ENCODE results near the gene FAM229A.

FAM229A gene

DNA sequence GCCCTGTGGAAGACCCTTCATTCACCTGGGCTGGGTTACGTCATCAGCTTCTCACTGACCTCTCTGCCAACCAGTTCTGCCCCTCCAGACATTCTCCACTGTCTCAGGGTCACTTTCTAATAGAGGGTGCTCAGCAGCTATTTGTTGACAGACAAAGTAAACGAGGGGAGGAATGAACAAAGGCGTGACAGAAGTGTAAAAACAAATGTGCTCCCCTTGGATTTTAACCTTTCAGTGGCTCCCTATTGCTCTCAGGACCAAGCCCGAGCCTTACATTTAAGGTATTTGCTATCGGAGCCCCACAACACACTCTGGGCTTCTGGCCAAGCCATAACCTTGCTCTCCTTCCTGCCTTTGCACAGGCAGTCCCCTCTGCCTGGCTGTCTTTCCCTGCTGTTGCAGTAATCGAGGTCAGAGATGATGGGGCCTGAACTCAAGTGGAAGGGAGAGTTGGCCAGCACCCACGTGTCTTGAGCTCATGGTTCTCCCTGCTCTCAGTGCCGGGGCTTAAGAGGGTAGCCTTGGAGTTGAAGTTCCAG, 16.9 kb downstream of the FAM229A start:
- no peak for DNase-seq

GRCh38 chr1:32342704-32343103, 19.6 kb downstream of the FAM229A start:
- no peak for DNase-seq

DNA sequence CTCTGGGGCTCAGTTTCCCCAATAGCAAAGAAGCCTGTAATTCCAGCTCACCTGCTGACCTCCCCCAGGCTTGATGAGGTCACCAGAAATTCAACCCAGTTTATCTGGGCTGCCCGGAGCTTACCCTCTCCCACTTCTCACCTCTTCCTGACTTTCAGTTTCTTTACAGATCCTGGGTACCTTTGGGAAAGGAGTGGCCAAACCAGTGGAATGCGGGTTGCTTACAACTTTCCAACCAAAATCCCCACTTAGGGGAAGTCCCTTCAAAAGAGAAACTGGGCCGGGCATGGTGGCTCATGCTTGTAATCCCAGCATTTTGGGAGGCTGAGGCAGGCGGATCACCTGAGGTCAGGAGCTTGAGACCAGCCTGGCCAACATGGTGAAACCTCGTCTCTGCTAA, 20.3 kb downstream of the FAM229A start:
- DNase-seq = no peak

GRCh38 chr1:32341186-32341757, 21.0 kb downstream of the FAM229A start:
- DNase-seq = no peak

- peak; percentile 67 for DNase-seq
These were observed 22.8 kb downstream of the FAM229A start for GRCh38 chr1:32339363-32339978.

- DNase-seq = no peak
These were observed 23.6 kb downstream of the FAM229A start for GRCh38 chr1:32338637-32339145.

DNA sequence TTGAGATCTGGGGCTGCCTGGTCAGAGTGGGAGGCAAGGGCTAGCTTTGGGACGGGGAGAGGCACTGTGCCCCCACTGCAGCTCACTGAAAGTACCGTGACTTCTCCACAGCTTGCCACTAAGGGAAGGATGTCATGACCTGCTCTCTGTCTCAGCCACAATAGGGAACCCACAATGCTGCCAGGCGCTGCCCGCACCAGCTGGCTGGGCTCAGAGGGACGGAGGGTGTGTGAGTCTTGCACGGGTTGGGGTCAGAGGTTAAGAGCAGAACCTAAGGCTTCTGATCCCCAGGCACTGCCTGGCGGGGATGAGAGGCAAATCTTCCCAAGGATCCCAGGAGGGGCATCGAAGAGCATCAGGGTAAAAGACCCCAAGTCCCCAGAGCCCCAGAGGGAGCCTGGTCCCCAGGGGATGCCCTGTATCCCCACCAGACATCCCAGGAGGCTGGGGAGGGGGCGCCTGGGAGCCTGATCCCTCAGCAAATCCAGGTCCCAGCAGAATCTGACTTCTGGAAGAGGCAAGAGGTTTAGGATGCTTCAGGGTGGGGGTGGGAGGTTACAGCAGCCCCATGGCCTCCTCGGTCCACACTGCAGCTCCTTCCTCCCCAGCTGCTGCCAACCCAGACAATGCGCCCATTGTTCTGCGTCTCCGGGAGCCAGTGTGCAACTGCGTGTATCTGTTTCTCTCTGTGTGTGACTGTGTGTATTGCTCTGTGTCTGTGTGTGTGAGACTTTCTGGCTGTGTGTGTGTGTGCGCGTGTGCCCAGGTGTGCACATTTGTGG, 24.2 kb downstream of the FAM229A start:
- no peak for DNase-seq

GRCh38 chr1:32336963-32337675, 25.2 kb downstream of the FAM229A start:
- peak; percentile 74 for DNase-seq

GRCh38 chr1:32336591-32336932, 25.7 kb downstream of the FAM229A start:
- DNase-seq = no peak

GRCh38 chr1:32335790-32336590, 26.3 kb downstream of the FAM229A start, which contains the start of gene MARCKSL1:
MARCKSL1 (minus strand) TSS chr1:32336233; CDS start chr1:32336033, 200 bp downstream.
- peak; percentile 87 for DNase-seq

- DNase-seq = no peak
These were observed 26.8 kb downstream of the FAM229A start for GRCh38 chr1:32335535-32335789.

DNA sequence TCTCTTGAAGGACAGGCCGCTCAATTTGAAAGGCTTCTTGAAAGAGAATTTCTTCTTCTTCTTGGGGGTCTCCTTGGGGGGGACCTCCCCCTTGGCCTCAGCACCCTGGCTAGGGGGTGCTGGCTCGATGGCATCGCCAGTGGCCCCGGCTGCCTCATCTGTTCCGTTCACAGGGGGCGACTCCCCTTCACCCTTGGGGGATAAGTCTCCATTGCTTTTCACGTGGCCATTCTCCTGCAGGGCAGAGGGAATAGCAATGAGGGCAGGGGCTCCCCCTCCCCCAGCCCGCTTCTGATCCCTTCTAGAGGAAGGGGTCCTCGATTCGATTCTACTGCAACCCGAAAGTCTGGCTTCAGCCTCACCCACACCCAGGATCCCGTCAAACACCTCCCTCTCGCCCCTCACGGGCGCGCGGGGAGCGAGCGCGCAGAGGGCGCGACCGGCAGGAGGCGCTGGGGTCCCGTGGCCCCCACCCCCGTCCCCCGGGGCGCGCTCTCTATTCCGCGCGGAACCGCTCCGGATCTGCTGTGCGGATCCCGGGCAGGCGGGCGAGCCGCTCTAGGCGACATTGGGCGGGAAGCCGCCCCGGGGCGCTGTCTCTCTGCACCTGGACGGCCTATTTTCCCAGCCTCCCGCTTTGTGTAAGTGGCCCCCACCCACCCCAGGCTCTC, 27.3 kb downstream of the FAM229A start:
- DNase-seq = peak; percentile 67

DNA sequence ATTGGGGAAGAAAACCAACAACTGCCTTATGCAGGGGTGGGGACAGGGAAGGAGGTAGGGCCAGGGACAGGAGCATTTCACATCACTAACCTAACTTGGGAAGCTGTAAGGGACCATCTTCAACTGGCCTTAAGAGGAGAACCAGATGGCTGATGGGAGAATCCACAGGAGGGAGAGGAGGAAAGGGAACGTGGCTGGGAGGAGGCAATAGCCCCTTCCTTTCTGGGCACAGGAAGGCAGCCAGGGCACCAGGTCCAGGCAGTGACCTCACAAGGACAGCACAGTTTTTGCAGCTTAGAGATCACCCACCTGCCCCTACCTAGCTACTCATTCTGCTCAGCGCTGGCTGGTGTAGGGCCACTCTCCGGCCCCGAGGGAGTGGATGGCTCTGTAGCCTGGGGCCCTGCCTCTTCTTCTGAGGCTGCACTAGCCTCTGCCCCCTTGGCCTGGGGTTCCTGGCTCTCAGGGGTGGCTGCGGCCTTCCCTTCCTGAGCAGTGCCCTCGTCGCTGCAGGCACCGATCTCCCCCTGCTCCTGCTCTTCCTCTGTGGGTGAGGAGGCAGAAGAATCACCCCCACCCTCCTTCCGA, 27.9 kb downstream of the FAM229A start:
- no peak for DNase-seq

GRCh38 chr1:32333251-32333963, 28.9 kb downstream of the FAM229A start:
- DNase-seq = no peak

- no peak for DNase-seq
These were observed 29.8 kb downstream of the FAM229A start for GRCh38 chr1:32332290-32333079.

DNA sequence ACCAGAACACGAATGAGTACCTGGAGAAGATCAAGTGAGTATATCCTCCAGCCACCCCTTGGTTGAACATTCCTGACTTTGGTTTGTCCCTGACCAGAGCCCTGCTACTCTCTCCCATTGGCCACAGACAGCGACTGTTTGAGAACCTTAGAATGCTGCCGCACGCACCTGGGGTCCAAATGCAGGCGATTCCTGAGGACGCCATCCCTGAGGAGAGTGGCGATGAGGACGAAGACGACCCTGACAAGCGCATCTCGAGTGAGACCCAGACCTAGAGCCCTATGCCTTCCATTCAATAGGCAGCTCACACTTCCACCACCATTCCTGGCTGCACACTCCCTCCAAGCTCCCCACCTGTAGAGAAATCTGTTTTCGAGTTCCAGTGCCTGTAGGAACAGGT, 30.7 kb downstream of the FAM229A start:
- DNase-seq = no peak

DNA sequence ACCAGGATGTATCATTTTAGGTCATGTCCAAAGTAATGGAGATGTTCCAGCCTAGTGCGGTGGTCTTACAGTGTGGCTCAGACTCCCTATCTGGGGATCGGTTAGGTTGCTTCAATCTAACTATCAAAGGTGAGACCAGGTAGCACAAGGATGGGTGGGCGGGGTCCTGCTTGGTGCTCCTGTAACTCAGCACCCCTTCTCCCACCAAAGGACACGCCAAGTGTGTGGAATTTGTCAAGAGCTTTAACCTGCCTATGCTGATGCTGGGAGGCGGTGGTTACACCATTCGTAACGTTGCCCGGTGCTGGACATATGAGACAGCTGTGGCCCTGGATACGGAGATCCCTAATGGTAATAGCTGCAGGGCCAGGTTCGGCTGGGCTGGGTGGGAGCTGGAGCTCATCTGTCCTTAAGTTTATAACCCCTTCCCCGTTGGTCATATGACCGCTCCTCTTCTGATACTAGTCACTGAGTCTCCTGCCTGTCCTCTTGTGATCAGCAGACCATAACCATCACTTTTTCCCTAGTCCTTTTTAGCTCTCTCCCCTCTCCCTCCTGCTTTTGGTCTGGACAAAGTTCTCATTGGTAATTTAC, 31.6 kb downstream of the FAM229A start:
- no peak for DNase-seq

- DNase-seq = no peak
These were observed 32.3 kb downstream of the FAM229A start for GRCh38 chr1:32329931-32330466.

GRCh38 chr1:32327204-32327603, 35.1 kb downstream of the FAM229A start:
- DNase-seq = no peak

Data from stimulated activated CD4-positive, alpha-beta T cell treated with anti-CD3 and anti-CD28 coated beads, Interleukin-15, amount 100 ng/mL, for 24 hours (primary cell).